ENCODE data around the gene KCNJ6.

DNA sequence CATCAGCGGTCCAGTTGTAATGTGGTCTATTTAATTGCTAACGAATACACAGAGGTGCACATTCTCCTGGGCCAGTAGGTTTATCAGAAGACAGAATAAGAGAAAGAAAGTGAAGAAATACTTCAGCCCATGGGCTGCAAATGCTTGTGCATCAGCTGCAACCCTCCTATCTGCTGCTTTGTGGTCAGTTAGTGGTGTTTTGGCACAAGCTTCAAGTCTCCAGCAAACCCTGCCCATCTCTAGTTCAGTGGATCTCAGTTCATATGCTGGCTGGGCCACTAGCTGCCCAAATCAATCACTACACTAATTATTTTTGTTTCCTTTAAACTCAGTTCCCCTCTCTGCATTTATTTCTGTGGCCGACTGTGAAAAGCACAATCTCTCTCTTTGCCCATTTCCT is 124.2 kb downstream of the KCNJ6 start:
- TF ChIP-seq, protein P1, sequence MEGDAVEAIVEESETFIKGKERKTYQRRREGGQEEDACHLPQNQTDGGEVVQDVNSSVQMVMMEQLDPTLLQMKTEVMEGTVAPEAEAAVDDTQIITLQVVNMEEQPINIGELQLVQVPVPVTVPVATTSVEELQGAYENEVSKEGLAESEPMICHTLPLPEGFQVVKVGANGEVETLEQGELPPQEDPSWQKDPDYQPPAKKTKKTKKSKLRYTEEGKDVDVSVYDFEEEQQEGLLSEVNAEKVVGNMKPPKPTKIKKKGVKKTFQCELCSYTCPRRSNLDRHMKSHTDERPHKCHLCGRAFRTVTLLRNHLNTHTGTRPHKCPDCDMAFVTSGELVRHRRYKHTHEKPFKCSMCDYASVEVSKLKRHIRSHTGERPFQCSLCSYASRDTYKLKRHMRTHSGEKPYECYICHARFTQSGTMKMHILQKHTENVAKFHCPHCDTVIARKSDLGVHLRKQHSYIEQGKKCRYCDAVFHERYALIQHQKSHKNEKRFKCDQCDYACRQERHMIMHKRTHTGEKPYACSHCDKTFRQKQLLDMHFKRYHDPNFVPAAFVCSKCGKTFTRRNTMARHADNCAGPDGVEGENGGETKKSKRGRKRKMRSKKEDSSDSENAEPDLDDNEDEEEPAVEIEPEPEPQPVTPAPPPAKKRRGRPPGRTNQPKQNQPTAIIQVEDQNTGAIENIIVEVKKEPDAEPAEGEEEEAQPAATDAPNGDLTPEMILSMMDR (IDR thresholded peaks at IDR 0.05) = no peak
- TF ChIP-seq POLR2AphosphoS5 (IDR thresholded peaks at IDR 0.05) = no peak
- no peak for TF ChIP-seq EP300 (IDR thresholded peaks at IDR 0.05)
